Measurements from ENCODE around the gene ZNF438.
"Not testable (repeated sequence)": the region's sequence is repeated elsewhere in the genome, so short reads cannot be mapped to it uniquely, and the experiment has no call there.

ZNF438 gene

GRCh38 chr10:31031558-31032257 lies at the start of gene ZNF438:
Gene ZNF438 (minus strand): TSS chr10:31031865. CDS start chr10:30877034, 154,831 bp downstream.
- DNase-seq (ENCODE audit: low read depth) = peak; percentile 85

- no peak for DNase-seq (ENCODE audit: low read depth)
Observed at GRCh38 chr10:31076610-31076988, 44.9 kb upstream of the ZNF438 start.

GRCh38 chr10:31075881-31076609 lies 44.4 kb upstream of the ZNF438 start:
- DNase-seq (ENCODE audit: low read depth) = no peak

GRCh38 chr10:31075434-31075833 lies 43.8 kb upstream of the ZNF438 start:
- DNase-seq (ENCODE audit: low read depth) = no peak

GRCh38 chr10:31074722-31075086 lies 43.0 kb upstream of the ZNF438 start:
- DNase-seq (ENCODE audit: low read depth) = no peak

GRCh38 chr10:31073996-31074721 lies 42.5 kb upstream of the ZNF438 start:
- no peak for DNase-seq (ENCODE audit: low read depth)

- DNase-seq (ENCODE audit: low read depth) = no peak
Observed at GRCh38 chr10:31073211-31073610, 41.5 kb upstream of the ZNF438 start.

GRCh38 chr10:31072451-31072850 lies 40.8 kb upstream of the ZNF438 start:
- no peak for DNase-seq (ENCODE audit: low read depth)

GRCh38 chr10:31071232-31072005 lies 39.8 kb upstream of the ZNF438 start:
- no peak for DNase-seq (ENCODE audit: low read depth)

- DNase-seq (ENCODE audit: low read depth) = no peak
Observed at GRCh38 chr10:31070691-31071090, 39.0 kb upstream of the ZNF438 start.

GRCh38 chr10:31070025-31070424 lies 38.4 kb upstream of the ZNF438 start:
- no peak for DNase-seq (ENCODE audit: low read depth)

- DNase-seq (ENCODE audit: low read depth) = no peak
Observed at GRCh38 chr10:31069411-31069810, 37.7 kb upstream of the ZNF438 start.

- DNase-seq (ENCODE audit: low read depth) = no peak
Observed at GRCh38 chr10:31064348-31064747, 32.7 kb upstream of the ZNF438 start.

- DNase-seq (ENCODE audit: low read depth) = no peak
Observed at GRCh38 chr10:31063841-31064240, 32.2 kb upstream of the ZNF438 start.

GRCh38 chr10:31062856-31063255 lies 31.2 kb upstream of the ZNF438 start:
- no peak for DNase-seq (ENCODE audit: low read depth)

GRCh38 chr10:31061941-31062340 lies 30.3 kb upstream of the ZNF438 start:
- no peak for DNase-seq (ENCODE audit: low read depth)

GRCh38 chr10:31058795-31059703 lies 27.4 kb upstream of the ZNF438 start:
- DNase-seq (ENCODE audit: low read depth) = no peak

GRCh38 chr10:31056678-31057077 lies 25.0 kb upstream of the ZNF438 start:
- DNase-seq (ENCODE audit: low read depth) = not testable (repeated sequence)

- no peak for DNase-seq (ENCODE audit: low read depth)
Observed at GRCh38 chr10:31055573-31056251, 24.0 kb upstream of the ZNF438 start.

GRCh38 chr10:31051703-31052102 lies 20.0 kb upstream of the ZNF438 start:
- no peak for DNase-seq (ENCODE audit: low read depth)

GRCh38 chr10:31042670-31043069 lies 11.0 kb upstream of the ZNF438 start:
- no peak for DNase-seq (ENCODE audit: low read depth)
